Measurements from ENCODE around the gene KLHL29.

KLHL29 gene

GRCh38 chr2:23497536-23497935 is 112.6 kb downstream of the KLHL29 start:
- no peak for DNase-seq

- no peak for DNase-seq
Measured at GRCh38 chr2:23498943-23499342, 114.0 kb downstream of the KLHL29 start.

GRCh38 chr2:23499439-23499838 is 114.5 kb downstream of the KLHL29 start:
- no peak for DNase-seq

- no peak for DNase-seq
Measured at GRCh38 chr2:23500836-23501235, 115.9 kb downstream of the KLHL29 start.

- no peak for DNase-seq
Measured at GRCh38 chr2:23502096-23502495, 117.1 kb downstream of the KLHL29 start.

- no peak for DNase-seq
Measured at GRCh38 chr2:23503097-23503496, 118.1 kb downstream of the KLHL29 start.

- no peak for DNase-seq
Measured at GRCh38 chr2:23503682-23504081, 118.7 kb downstream of the KLHL29 start.

GRCh38 chr2:23504591-23504990 is 119.6 kb downstream of the KLHL29 start:
- DNase-seq = no peak

GRCh38 chr2:23505218-23505983 is 120.4 kb downstream of the KLHL29 start:
- DNase-seq = no peak

- no peak for DNase-seq
Measured at GRCh38 chr2:23505984-23506380, 121.0 kb downstream of the KLHL29 start.

- DNase-seq = no peak
Measured at GRCh38 chr2:23506531-23507266, 121.7 kb downstream of the KLHL29 start.

GRCh38 chr2:23507267-23508065 is 122.5 kb downstream of the KLHL29 start:
- no peak for DNase-seq

GRCh38 chr2:23508066-23508390 is 123.0 kb downstream of the KLHL29 start:
- no peak for DNase-seq

GRCh38 chr2:23509103-23509502 is 124.1 kb downstream of the KLHL29 start:
- no peak for DNase-seq

- no peak for DNase-seq
Measured at GRCh38 chr2:23509596-23510292, 124.8 kb downstream of the KLHL29 start.

- no peak for DNase-seq
Measured at GRCh38 chr2:23510471-23510870, 125.5 kb downstream of the KLHL29 start.

- DNase-seq = no peak
Measured at GRCh38 chr2:23512778-23513177, 127.8 kb downstream of the KLHL29 start.

- no peak for DNase-seq
Measured at GRCh38 chr2:23513245-23513871, 128.4 kb downstream of the KLHL29 start.

GRCh38 chr2:23513872-23514793 is 129.2 kb downstream of the KLHL29 start:
- no peak for DNase-seq

- no peak for DNase-seq
Measured at GRCh38 chr2:23516520-23517256, 131.7 kb downstream of the KLHL29 start.
